ENCODE measurements around the gene PSMD5. TPM values are rescaled to one million over a fixed set of nuclear protein-coding genes. Genes with fewer than 3 reads are reported as not detected.
A peak's percentile ranks its signal among the peaks of the same experiment; 100 is the strongest.

Gene PSMD5
- polyA plus RNA-seq, 6 donors from 2014 or later: 3.6 to 22.8 (median 17.4) TPM

DNA sequence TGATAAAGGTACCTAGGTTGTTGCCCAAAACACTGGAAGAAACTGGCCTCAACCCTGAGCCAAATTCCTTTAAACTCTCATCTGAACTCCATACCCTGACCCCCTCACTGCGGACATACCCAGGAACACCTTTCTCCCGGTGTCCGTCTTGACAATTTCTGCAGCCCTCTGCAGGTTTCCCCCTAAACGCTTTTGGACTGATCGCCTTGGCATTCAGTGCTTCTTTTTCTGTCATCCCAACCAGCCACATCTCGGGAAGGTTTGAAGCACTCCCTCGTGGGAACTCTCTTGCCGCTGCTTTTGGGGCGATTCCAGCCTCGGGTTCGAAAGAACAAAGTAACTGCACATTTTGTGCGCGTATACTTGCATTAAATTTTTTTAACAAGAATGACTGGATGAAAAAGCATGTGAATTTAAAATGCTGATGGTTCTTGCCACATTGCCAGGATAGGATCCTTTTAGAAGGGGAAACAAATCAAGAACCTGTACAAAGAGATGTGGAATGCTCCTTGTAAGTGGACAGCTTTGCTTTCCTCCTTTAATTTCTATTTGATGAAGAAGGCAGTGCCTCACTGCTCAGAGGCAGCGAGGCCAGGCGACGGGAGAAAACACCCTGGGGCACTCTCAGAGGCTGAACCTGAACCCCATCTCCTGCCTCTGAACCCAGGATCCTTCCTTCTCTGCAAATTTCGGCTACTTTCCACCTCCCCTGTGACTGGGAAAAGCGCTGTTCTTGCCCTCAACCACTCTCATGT, 615 bp downstream of the PSMD5 start:
- ATAC-seq (ENCODE audit: low read depth in 2 of 2) (peak; percentile 2 to 7), DNase-seq (no peak)
- Mint-ChIP-seq H3K4me1 (peaks cover 30 to 58% (median 50%) of the 10 kb centered on the region in 3 donors), H3K27ac (peak overlapping the region; percentile 81 to 99 (median 98)), H3K27me3 (no peaks in the 10 kb centered on the region), H3K36me3 (peaks cover 8 to 19% of the 10 kb centered on the region in 2 donors), H3K9me3 (no peaks in the 10 kb centered on the region), H3K4me3 (peak overlapping the region; percentile 93 to 100 (median 96))

DNA sequence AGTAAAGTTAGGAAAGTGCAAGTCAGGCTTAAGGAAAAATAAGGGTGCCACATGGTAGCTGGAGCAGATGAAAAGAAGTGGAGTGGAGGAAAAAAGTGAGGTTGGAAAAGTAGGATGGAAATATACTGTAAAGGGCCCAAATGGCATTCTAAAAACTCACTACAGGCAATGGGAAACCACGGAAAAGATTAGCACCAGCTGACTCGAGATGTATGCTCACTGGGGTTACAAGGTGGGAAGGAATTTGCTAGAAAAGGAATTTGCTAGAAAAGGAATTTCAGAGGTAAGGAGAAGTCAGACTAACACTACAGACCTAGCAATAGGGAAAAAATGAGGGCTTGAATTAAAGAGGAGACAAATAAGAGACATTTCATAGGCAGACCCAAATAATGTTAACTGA, 3.6 kb downstream of the PSMD5 start:
- H3K27me3 Mint-ChIP-seq: no peaks in the 10 kb centered on the region
- peaks cover 7 to 9% of the 10 kb centered on the region in 2 donors for H3K36me3 Mint-ChIP-seq
- H3K4me3 Mint-ChIP-seq: peak overlapping the region in 1 of 8 donors; percentile 2
- no peaks in the 10 kb centered on the region for H3K9me3 Mint-ChIP-seq
- peaks cover 31 to 50% (median 42%) of the 10 kb centered on the region in 3 donors for H3K4me1 Mint-ChIP-seq
- ATAC-seq (ENCODE audit: low read depth in 2 of 2) (no peak), DNase-seq (no peak)
- H3K27ac Mint-ChIP-seq: peak overlapping the region in 3 of 6 donors; percentile 19 to 70 (median 67)

DNA sequence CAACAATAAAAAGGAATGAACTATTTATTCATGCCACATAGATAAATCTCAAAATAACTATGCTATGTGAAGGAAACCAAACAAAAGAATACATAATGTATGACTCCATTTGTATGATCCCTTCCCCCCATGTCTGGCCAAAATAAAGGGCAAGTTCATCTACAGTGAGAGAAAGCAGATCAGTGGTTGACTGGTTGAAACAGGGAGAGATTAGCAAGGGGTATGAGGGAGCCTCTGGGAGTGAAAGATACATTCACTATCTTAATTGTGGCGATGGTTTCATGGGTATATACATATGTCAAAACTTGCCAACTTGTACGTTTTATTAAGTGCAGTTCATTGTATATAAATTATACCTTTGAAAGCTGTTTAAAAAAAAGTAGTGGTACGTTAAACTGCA, 4.8 kb downstream of the PSMD5 start:
- Mint-ChIP-seq H3K27me3 (no peaks in the 10 kb centered on the region), H3K9me3 (no peaks in the 10 kb centered on the region), H3K36me3 (peaks cover 7% of the 10 kb centered on the region in 2 donors), H3K27ac (no peak overlapping the region), H3K4me1 (peaks cover 31 to 39% (median 32%) of the 10 kb centered on the region in 3 donors), H3K4me3 (peak overlapping the region in 1 of 8 donors; percentile 16)
- no peak for DNase-seq
- no peak for ATAC-seq (ENCODE audit: low read depth in 2 of 2)

- Mint-ChIP-seq H3K36me3 (peaks cover 20 to 29% of the 10 kb centered on the region in 2 donors), H3K27ac (no peak overlapping the region), H3K9me3 (no peaks in the 10 kb centered on the region), H3K27me3 (no peaks in the 10 kb centered on the region), H3K4me3 (no peak overlapping the region), H3K4me1 (peaks cover 7 to 9% (median 8%) of the 10 kb centered on the region in 3 donors)
- ATAC-seq (ENCODE audit: low read depth in 2 of 2) (no peak), DNase-seq (no peak)
These were observed 9.4 kb downstream of the PSMD5 start for GRCh38 chr9:120833325-120833724.

DNA sequence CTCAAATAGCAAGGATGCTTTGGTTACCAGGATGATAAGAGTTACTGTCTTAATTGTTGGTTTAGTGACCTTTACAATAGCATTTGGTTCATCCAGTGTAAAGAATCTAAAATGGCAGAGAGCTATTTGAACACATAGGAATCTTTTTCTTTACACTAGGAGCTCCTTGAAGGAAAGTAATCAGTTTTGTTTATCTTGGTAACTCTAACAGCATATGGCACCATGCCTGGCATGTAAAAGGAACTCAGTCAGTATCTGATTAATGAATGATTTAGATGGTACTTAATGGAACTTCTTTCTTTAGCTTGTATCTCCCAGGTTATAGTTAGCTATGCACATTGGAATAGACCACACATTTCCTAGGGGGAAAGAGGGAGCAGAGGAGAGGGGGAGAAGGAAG, 9.9 kb downstream of the PSMD5 start:
- Mint-ChIP-seq H3K9me3 (no peaks in the 10 kb centered on the region), H3K27ac (peak overlapping the region in 1 of 6 donors; percentile 26), H3K4me1 (peaks cover 5 to 6% (median 6%) of the 10 kb centered on the region in 3 donors), H3K36me3 (peaks cover 21 to 28% of the 10 kb centered on the region in 2 donors), H3K4me3 (no peak overlapping the region), H3K27me3 (no peaks in the 10 kb centered on the region)
- DNase-seq (no peak), ATAC-seq (ENCODE audit: low read depth in 2 of 2) (no peak)

DNA sequence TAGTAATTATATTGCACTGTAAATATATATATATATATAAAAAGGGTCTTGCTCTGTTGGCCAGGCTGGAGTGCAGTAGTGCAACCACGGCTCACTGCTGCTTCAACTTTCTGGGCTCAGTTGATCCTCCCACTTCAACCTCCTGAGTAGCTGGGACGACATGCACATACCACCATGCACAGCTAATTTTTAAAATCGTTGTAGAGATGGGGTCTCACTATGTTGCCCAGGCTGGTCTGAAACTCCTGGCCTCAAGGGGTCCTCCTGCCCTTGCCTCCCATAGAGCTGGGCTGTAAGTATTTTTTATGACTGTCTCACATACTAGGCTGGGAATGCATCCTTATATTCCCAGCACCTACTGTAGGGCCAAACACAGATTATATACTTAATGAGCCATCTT, 11.9 kb downstream of the PSMD5 start:
- H3K27me3 Mint-ChIP-seq: no peaks in the 10 kb centered on the region

DNA sequence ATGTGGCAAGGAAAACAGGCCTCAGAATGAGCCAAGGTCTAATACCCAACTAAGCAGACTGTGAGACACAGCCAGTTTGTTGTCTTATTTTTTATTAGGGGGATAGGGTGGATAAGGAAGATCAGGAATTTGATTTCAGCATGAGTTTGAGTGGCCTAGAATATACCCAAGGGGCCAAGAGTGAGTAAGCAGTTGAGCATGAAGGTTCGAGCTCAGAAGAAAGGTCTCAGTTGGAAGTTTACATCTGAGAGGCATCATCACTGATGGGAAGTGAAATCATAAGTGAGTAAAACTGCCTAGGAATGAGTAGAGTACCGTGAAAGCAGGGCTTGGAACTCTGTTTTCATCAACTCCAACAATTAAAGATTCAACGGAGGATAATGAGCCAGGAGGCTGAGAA, 12.6 kb downstream of the PSMD5 start:
- Mint-ChIP-seq H3K27me3 (no peaks in the 10 kb centered on the region), H3K36me3 (peaks cover 26 to 27% of the 10 kb centered on the region in 2 donors)

More for the DNA sequence above, 11.9 kb downstream of the PSMD5 start:
- Mint-ChIP-seq H3K36me3 (peaks cover 27 to 29% of the 10 kb centered on the region in 2 donors), H3K9me3 (no peaks in the 10 kb centered on the region), H3K4me1 (peaks cover 0 to 4% (median 2%) of the 10 kb centered on the region in 3 donors), H3K4me3 (no peak overlapping the region), H3K27ac (no peak overlapping the region)
- no peak for ATAC-seq (ENCODE audit: low read depth in 2 of 2)
- no peak for DNase-seq

DNA sequence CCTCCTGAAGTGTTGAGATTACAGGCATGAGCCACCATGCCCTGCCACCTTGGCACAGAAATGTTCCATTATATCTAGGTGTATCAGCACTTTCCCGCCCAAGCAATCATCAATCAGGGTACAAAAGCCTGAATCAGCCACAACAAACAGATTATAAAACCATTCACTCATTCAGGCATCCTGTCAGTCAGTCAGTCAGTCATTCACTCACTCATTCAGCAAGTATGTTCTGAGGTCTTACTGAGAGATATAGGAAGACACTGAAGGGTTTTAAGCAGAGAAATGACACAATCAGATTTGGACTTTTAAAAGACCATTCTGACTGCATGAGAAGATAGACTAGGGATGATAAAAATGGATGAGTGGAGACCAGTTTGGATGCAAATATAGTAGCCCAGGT, 13.1 kb downstream of the PSMD5 start:
- Mint-ChIP-seq H3K27me3 (no peaks in the 10 kb centered on the region), H3K9me3 (no peaks in the 10 kb centered on the region), H3K4me1 (peaks cover 0 to 3% (median 0%) of the 10 kb centered on the region in 3 donors), H3K4me3 (no peak overlapping the region), H3K36me3 (peaks cover 29 to 30% of the 10 kb centered on the region in 2 donors), H3K27ac (no peak overlapping the region)
- no peak for DNase-seq
- ATAC-seq (ENCODE audit: low read depth in 2 of 2): no peak

More for the DNA sequence above, 12.6 kb downstream of the PSMD5 start:
- Mint-ChIP-seq H3K4me1 (peaks cover 0 to 4% (median 0%) of the 10 kb centered on the region in 3 donors), H3K27ac (peak overlapping the region in 1 of 6 donors; percentile 58), H3K9me3 (no peaks in the 10 kb centered on the region), H3K4me3 (no peak overlapping the region)
- DNase-seq (no peak), ATAC-seq (ENCODE audit: low read depth in 2 of 2) (no peak)

DNA sequence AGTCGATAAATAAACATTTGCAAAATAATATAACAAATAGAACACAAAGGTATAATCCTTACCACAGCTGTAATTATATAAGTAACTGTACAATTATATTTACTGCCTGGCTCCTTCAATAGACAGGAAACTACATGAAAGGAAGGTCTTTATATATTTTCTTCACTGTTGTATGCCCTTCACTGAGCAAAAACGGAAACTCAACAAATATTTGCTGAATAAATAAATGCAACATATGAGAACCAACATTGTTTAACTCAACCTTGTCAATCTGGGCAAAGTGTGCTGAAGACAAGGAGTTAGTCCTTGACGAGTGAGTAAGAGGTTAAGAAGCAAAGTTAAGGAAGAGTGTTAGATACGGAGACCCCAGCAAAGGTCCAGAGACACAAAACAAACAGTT, 22.6 kb downstream of the PSMD5 start:
- DNase-seq: no peak
- no peak overlapping the region for H3K4me3 Mint-ChIP-seq
- H3K9me3 Mint-ChIP-seq: no peaks in the 10 kb centered on the region
- peak overlapping the region in 1 of 6 donors; percentile 4 for H3K27ac Mint-ChIP-seq
- peaks cover 0 to 4% (median 0%) of the 10 kb centered on the region in 3 donors for H3K4me1 Mint-ChIP-seq
- no peak for ATAC-seq (ENCODE audit: low read depth in 2 of 2)
- H3K27me3 Mint-ChIP-seq: no peaks in the 10 kb centered on the region
- H3K36me3 Mint-ChIP-seq: peaks cover 44 to 52% of the 10 kb centered on the region in 2 donors

DNA sequence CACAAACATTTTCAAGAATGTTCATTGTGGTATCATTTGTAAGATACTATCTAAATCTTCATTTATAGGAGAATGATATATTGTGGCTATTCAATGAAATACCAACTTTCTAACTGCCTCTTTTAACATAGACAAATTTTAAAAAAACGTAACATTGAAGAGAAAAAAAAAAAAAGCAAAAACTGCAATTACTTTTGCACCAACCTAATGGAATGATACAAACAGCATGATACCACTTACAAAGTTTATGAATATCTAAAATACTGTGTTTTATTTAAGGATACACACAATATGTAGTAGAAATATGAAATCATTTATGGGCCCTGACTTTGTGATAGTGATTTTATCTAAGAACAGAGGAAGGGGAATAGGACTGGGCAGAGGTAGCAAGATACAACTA, 24.1 kb downstream of the PSMD5 start:
- peaks cover 0 to 4% (median 0%) of the 10 kb centered on the region in 3 donors for H3K4me1 Mint-ChIP-seq
- peaks cover 36 to 46% of the 10 kb centered on the region in 2 donors for H3K36me3 Mint-ChIP-seq
- peak overlapping the region in 1 of 6 donors; percentile 57 for H3K27ac Mint-ChIP-seq
- no peaks in the 10 kb centered on the region for H3K9me3 Mint-ChIP-seq
- ATAC-seq (ENCODE audit: low read depth in 2 of 2): no peak
- DNase-seq: no peak
- no peaks in the 10 kb centered on the region for H3K27me3 Mint-ChIP-seq
- H3K4me3 Mint-ChIP-seq: no peak overlapping the region

GRCh38 chr9:120815075-120815474, 27.6 kb downstream of the PSMD5 start:
- no peak overlapping the region for H3K27ac Mint-ChIP-seq
- H3K4me3 Mint-ChIP-seq: no peak overlapping the region
- peaks cover 0 to 15% (median 10%) of the 10 kb centered on the region in 7 donors for H3K9me3 Mint-ChIP-seq
- H3K27me3 Mint-ChIP-seq: no peaks in the 10 kb centered on the region
- ATAC-seq (ENCODE audit: low read depth in 2 of 2) (no peak), DNase-seq (no peak)
- peaks cover 0 to 4% (median 0%) of the 10 kb centered on the region in 3 donors for H3K4me1 Mint-ChIP-seq
- peaks cover 46 to 47% of the 10 kb centered on the region in 2 donors for H3K36me3 Mint-ChIP-seq

- Mint-ChIP-seq H3K36me3 (peaks cover 38 to 76% of the 10 kb centered on the region in 2 donors), H3K9me3 (peaks cover 0 to 67% (median 55%) of the 10 kb centered on the region in 7 donors), H3K4me3 (no peak overlapping the region), H3K27me3 (no peaks in the 10 kb centered on the region), H3K4me1 (no peaks in the 10 kb centered on the region), H3K27ac (no peak overlapping the region)
- ATAC-seq (ENCODE audit: low read depth in 2 of 2) (no peak), DNase-seq (no peak)
These were observed 33.8 kb downstream of the PSMD5 start for GRCh38 chr9:120808931-120809330.

GRCh38 chr9:120807607-120808379, 34.9 kb downstream of the PSMD5 start:
- DNase-seq (no peak), ATAC-seq (ENCODE audit: low read depth in 2 of 2) (no peak)
- Mint-ChIP-seq H3K4me1 (no peaks in the 10 kb centered on the region), H3K36me3 (peaks cover 38 to 76% of the 10 kb centered on the region in 2 donors), H3K9me3 (peaks cover 0 to 68% (median 60%) of the 10 kb centered on the region in 7 donors), H3K27ac (no peak overlapping the region), H3K27me3 (no peaks in the 10 kb centered on the region), H3K4me3 (no peak overlapping the region)

Measured in naive B cell (primary cell).